ENCODE data around the gene KDM2A.

Gene KDM2A

GRCh38 chr11:67284811-67285540 lies 165.9 kb downstream of the KDM2A start:
- no peak for TF ChIP-seq CTCF (IDR thresholded peaks at IDR 0.05)

GRCh38 chr11:67285541-67286498 lies 166.8 kb downstream of the KDM2A start:
- TF ChIP-seq CTCF (IDR thresholded peaks at IDR 0.05): no peak

- TF ChIP-seq CTCF (IDR thresholded peaks at IDR 0.05): peak; percentile 14; the same call in 1 of the 2 replicates
Measured at GRCh38 chr11:67286621-67287333, 167.7 kb downstream of the KDM2A start.

- TF ChIP-seq CTCF (IDR thresholded peaks at IDR 0.05): no peak
Measured at GRCh38 chr11:67287355-67288197, 168.5 kb downstream of the KDM2A start.

- TF ChIP-seq CTCF (IDR thresholded peaks at IDR 0.05): no peak
Measured at GRCh38 chr11:67288198-67288451, 169.1 kb downstream of the KDM2A start.

GRCh38 chr11:67288452-67289225 lies 169.6 kb downstream of the KDM2A start:
- peak; percentile 24; the same call in 1 of the 2 replicates for TF ChIP-seq CTCF (IDR thresholded peaks at IDR 0.05)

Data from LNCAP (cell line).